CD4-positive, alpha-beta T cell treated with Interleukin-15 for 1 hour (primary cell): ENCODE measurements around the gene SCP2.
"Not testable (repeated sequence)": the region's sequence is repeated elsewhere in the genome, so short reads cannot be mapped to it uniquely, and the experiment has no call there.

ENCODE experiments used
- DNase-seq: peaks from one replicate; pipeline ENCODE4 v3.0.0-alpha.2; 2020

SCP2 gene

GRCh38 chr1:52917156-52917555 is 9.9 kb upstream of the SCP2 start:
- no peak for DNase-seq

GRCh38 chr1:52917581-52917980 is 9.5 kb upstream of the SCP2 start:
- DNase-seq: no peak

DNA sequence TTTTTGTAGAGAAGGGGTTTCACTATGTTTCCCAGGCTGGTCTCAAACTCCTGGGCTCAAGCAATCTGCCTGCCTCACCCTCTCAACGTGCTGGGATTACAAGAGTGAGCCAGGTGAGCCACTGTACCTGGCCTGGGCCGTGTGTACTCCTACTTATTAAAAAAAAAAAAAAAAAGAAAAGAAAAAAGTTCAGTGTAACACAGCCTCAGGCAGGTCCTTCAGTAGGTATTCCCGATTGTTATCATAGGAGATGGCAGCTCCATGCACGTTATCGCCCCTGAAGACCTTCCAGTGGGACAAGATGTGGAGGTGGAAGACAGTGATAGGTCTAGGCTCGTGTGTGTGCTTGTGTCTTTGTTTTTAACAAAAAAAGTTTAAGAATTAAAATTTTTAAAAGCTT is 8.9 kb upstream of the SCP2 start:
- DNase-seq: no peak

DNA sequence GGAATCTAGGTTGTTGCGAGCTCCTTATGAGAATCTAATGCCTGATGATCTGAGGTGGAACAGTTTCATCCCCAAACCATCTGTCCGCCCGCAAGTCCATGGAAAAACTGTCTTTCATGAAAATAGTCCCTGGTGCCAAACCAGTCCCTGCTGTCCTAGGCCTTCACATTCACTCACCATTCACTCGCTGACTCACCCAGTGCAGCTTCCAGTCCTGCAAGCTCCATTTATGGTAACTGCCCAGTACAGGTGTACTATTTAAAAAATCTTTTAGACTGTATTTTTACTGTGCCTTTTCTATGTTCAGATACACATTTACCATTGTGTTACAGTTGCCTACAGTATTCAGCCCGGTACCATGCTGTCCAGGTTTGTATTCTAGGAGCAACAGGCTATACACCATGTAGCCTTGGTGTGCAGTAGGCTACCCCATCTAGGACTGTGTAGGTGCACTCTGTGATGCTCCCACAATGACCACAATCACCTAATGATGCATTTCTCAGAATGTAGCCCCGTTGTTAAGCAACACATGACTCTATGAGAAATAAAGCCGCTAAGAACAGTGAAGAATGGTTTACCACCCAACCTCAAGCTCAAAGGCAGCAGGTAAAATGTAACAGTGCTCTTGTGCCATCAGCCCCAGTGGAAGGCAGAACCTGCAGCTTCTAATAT is 7.9 kb upstream of the SCP2 start:
- DNase-seq: no peak

DNA sequence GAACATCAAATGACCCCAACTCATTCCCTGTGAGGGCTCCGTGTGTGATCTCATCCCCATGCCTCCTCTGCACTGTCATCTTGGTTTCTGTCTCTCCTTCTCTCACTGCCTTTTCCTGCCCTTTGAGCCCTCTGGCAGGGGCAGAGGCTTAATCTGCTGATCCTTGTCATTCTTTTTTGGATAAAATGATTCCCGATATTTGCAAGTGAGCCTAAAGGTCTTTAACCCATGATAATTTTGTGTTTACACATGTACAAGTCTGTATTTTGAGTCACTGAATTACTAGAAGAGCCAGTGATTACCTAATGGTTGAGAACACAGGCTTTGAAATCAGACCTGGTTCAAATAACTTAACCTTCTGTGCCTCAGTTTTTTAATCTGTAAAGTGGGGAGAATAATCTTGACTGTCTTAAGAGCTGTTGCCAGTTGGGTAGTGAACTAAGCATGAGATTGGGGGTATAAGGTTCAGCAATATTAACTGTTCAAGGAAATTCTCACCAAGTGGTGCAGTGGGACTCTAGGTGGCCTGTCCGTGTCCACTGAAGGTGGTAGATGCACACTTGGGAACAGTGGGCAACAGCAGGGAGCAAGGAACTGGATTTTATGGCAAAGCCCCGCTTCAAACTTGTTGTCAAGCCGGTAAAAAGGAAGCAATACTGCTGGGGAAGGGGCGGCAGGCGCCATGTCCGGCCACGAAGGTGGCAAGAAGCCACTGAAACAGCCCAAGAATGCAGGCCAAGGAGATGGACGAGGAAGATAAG is 7.2 kb upstream of the SCP2 start:
- DNase-seq: no peak

- DNase-seq: no peak
These were observed 6.2 kb upstream of the SCP2 start for GRCh38 chr1:52920791-52921291.

GRCh38 chr1:52925571-52926005 is 1.5 kb upstream of the SCP2 start:
- no peak for DNase-seq

DNA sequence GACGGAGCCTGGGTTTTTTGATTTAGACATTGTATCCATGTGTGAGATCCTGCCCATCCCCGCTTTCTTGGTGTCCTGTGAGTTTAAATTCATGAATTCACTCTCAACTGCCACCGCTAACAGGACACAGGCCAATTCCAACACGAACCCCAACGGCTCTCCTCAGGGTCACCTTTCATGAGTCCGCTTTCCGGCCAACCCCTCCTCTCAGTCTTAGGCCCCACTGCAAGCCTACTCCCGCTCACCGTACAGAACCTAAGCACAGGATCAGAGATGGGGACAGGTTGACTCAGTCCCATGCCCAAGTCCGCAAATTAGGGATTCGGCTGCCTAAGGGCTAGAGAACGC is 238 bp upstream of the SCP2 start:
- no peak for DNase-seq

DNA sequence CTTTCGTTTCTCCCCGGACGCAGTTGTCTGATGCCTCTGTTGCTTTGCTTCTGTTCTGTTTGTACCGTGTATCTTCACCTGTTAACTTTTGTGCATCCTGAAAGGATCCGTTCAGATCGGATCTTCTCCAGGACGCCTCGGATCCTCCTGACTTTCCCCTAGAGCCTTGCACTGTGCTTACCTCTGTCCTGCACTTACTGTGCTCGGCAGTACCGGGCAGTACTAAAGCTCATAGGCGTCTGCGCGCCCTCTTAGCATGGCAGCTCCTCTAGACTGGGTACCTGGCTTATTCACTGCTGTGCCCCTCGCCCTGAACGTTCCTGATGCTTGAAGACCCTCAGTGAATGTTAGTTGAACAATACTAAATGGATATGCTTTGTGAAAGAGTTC is 934 bp downstream of the SCP2 start:
- no peak for DNase-seq

DNA sequence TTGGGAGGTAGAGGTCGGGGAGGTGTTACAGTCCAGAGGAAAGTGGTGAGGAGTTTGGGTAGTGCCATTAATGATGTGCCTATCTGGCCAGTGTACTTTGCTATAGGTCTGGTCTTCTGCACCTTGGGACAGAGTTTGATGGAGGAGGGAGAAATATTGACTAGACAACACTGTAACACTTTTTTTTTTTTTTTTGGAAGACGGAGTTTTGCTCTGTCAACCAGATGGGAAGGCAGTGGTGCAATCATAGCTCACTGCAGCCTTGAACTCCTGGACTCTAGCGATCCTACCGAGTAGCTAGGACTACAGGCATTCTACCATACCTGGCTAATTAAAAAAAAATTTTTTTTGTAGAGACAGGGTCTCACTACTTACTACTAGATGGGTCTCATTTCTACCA is 1.9 kb downstream of the SCP2 start:
- DNase-seq: no peak

DNA sequence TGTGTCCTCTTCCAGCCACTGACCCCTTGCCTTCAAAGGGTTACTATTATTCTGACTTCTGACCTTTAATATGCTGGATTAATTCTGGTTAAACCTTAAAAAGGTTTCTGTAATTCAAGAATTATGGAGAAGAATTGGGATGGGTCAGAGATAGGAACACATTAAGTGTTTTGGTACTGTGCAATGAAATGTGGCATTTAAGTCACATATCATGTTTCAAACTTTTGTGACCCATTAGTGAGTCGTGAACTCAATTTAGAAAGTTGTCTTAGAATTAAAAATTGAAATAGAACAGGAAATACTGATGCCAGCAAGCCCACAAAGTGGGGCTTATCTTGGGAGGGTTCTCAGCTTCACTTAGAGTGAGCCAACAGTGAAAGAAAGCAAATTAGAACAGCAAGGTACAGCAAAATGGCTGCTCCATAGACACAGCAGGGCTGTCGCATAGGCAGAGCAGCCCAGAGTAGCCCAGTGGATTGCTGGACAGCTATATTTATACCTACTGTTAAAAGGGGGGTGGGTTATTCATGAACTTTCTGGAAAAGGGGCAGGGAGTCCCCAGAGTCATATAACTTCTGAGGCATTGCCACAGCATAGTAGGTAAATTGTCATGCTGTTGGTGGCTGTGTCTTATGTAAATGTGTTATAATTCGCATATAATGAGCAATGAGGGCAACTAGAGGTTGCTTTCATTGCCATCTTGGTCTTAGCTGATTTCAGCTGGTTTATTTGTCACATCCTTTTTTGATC is 10.5 kb downstream of the SCP2 start:
- DNase-seq: no peak

DNA sequence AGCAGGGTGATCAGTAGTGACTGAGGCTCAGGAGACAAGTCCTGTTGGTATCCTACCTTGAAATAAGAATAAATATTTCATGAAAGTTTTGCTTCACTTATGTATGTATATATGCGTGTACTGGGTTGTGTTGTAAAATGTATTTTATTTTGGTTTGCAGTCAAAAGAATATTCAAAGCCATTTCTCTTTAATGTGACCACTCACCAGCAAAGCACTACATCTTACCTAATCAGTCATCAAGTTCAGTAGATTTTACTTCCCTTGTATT is 11.0 kb downstream of the SCP2 start:
- no peak for DNase-seq

DNA sequence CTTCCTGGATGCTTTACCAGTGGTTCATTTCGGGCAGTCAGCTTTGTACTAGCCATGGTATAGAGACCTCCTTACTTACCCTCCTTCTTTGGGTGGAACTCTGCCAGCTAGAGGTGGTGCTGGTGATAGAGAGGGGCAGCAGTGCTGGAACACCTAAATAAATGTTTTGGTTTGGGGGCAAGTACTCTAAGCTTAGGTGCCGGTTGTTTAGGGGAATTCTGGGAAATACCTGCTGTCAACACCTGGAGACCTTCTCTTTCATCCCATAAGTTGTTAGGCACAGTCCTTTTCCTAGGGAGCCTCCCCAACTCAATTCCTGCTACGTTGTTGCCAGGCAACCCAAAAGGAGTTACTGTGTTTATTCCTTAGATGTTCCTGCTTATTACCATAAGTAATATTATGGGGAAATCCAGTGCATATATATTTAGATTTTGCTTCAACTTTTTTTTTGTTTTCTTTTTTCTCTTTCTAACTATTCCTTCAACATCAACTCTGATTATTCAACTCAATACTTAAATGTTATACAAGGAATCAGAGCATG is 16.9 kb downstream of the SCP2 start:
- no peak for DNase-seq

- DNase-seq: no peak
These were observed 17.5 kb downstream of the SCP2 start for GRCh38 chr1:52944566-52944965.

GRCh38 chr1:52947490-52947889 is 20.4 kb downstream of the SCP2 start:
- DNase-seq: no peak

GRCh38 chr1:52949602-52950001 is 22.5 kb downstream of the SCP2 start:
- DNase-seq: not testable (repeated sequence)

DNA sequence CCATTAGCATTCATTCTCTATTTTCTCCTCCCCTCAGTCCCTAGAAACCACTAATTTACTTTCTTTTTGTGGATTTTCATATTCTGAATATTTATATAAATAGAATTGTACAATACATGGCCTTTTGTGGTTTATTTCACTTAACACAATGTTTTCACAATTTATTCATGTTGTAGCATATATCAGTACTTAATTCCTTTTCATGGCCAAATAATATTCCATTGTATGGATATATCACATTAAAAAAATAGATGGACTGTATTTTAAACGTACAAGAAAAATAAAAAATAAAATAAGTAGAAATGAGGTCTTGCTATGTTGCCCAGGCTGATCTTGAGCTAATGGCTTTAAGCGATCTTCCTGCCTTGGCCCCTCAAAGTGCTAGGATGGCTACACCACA is 25.0 kb downstream of the SCP2 start:
- no peak for DNase-seq

DNA sequence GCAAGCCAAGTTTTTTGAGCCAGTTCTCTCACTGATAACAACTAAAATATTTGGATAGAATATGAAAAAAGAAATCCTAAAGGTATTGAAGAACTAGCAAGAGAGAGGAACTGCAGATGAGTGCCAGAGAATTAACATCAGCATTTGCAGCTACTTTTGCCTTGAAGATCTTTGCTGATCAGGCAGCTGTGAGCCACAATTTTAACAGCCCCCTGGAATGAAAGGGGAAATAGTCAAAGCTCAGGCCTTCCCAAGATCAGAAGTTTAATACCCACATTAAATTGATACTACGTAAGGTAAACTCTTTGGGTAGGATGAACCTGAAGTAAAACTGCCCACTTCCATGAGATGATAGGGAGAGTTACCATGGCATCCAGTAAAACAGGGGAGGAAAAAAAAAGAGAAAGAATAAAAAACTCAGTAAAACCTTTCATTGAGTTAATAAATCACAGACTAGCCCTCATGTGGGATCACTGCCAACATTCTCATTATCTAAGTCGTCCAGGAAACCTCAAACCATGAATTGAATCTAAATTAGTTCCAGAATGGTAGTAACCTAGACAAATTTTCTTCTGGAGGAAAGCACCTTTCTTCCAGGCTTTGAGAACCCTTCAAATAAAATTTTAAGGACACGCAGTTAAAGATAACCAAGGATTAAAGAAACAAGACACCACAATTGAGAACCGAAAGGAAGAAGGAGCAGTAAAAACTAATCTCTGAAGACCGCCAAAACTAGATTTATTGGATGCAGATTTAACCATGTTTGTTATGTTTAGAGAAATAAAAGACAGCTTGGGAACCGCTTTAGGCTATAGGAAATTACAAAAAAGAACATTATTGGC is 28.3 kb downstream of the SCP2 start:
- no peak for DNase-seq

DNA sequence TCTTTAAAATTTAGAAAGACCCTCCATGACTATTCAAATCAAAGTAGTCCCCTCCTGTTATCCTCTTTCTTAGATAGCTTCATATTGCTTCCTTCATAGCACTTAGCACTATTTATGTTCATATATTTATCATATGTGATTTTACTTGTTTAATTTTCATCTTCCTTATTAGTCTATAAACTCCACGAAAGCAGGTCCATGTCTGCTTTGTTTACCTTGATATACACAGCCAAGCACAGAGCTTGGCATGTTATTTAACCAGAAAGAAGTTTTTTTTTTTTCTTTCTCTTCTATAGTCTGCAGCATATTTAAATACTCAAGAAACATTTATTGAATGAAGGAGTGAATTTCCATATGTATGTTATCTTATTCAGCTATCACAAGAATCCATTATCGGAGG is 36.0 kb downstream of the SCP2 start:
- DNase-seq: no peak

- DNase-seq: no peak
These were observed 40.6 kb downstream of the SCP2 start for GRCh38 chr1:52967666-52968065.

- DNase-seq: not testable (repeated sequence)
These were observed 42.2 kb downstream of the SCP2 start for GRCh38 chr1:52969234-52969633.

DNA sequence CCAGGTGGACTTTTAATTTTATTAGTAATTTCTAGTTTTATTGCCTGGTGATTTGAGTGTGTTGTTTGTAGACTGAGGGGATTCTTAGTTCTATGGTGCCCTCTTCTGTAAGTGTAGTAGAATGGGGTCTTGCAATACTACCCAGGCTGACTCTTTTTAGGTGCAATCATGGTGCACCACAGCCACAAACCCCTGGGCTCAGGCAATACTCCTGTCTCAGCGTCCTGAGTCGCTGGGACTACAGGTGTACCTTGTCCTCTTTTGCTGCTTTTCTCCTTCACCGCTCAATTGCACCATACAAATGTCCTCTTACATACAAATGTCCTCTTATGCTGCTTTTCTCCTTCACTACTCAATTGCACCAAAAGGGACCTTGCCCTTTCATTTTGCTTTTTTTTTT is 43.1 kb downstream of the SCP2 start:
- no peak for DNase-seq

- DNase-seq: no peak
These were observed 46.8 kb downstream of the SCP2 start for GRCh38 chr1:52973841-52974240.
